Measurements from ENCODE around the gene SLC43A2.
"Not testable (repeated sequence)": the region's sequence is repeated elsewhere in the genome, so short reads cannot be mapped to it uniquely, and the experiment has no call there.

The SLC43A2 gene

GRCh38 chr17:1588821-1589585, 39.6 kb downstream of the SLC43A2 start:
- no peak for DNase-seq

GRCh38 chr17:1584167-1584566, 44.5 kb downstream of the SLC43A2 start:
- DNase-seq: no peak

- no peak for DNase-seq
Measured at GRCh38 chr17:1583556-1583955, 45.1 kb downstream of the SLC43A2 start.

GRCh38 chr17:1582374-1582773, 46.3 kb downstream of the SLC43A2 start:
- DNase-seq: no peak

- DNase-seq: no peak
Measured at GRCh38 chr17:1580979-1581676, 47.5 kb downstream of the SLC43A2 start.

GRCh38 chr17:1578029-1578428, 50.6 kb downstream of the SLC43A2 start:
- DNase-seq: no peak

- no peak for DNase-seq
Measured at GRCh38 chr17:1577583-1578013, 51.0 kb downstream of the SLC43A2 start.

- DNase-seq: no peak
Measured at GRCh38 chr17:1577182-1577581, 51.5 kb downstream of the SLC43A2 start.

GRCh38 chr17:1576500-1576899, 52.1 kb downstream of the SLC43A2 start:
- no peak for DNase-seq

GRCh38 chr17:1574697-1575471, 53.8 kb downstream of the SLC43A2 start:
- peak; percentile 67 for DNase-seq

GRCh38 chr17:1573932-1574696, 54.5 kb downstream of the SLC43A2 start:
- peak; percentile 48 for DNase-seq

GRCh38 chr17:1572646-1573045, 56.0 kb downstream of the SLC43A2 start:
- not testable (repeated sequence) for DNase-seq

GRCh38 chr17:1571341-1571704, 57.3 kb downstream of the SLC43A2 start:
- no peak for DNase-seq

GRCh38 chr17:1568950-1569810, 59.5 kb downstream of the SLC43A2 start:
- no peak for DNase-seq

GRCh38 chr17:1566505-1567199, 62.0 kb downstream of the SLC43A2 start:
- DNase-seq: no peak

GRCh38 chr17:1565877-1566276, 62.8 kb downstream of the SLC43A2 start:
- DNase-seq: no peak

GRCh38 chr17:1563786-1564613, 64.6 kb downstream of the SLC43A2 start:
- no peak for DNase-seq

- peak; percentile 81 for DNase-seq
Measured at GRCh38 chr17:1563471-1563785, 65.2 kb downstream of the SLC43A2 start.

- DNase-seq: no peak
Measured at GRCh38 chr17:1562176-1562643, 66.4 kb downstream of the SLC43A2 start.

Data from NCI-H2171 treated with DMSO at 0.1 percent for 48 hours (cell line).